AG20443 (cell line): Measurements from ENCODE around the gene FAM240B.

Source experiments
- DNase-seq: peaks from one replicate; pipeline ENCODE4 v3.0.0; 2012; ENCODE audit warnings: low spot score, mixed read lengths

FAM240B gene

DNA sequence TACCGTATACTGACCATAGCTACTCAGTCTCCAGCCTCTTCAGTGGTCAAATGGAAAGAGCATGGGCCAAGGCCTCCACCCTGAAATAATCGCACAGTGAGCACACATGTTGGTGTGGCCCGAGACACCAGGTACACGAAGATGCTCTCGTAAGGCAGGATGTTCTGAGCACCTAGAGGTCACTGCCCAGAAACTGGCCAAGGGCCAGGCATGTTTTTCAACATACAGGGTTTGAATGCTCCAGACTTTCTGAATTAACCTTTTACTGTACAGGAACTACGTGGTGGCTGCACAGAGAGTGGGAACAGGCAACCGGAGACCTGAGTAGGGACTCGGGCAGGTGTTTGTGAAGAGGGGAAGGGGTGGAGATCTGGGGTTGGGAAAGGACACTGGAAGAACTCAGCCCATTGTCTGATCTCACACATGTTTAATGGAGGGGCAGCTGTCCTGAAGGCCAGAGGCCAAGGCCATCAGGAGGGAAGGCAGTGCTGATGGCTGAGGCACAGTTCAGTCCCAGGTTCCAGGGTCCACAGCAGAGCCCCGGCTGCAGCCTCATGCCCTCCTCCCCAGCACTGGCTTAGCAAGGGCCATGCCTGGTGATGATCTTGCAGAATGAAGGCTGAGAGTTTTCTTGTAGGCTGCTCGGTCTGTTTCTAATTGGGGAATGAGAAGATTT lies 51.0 kb downstream of the FAM240B start:
- no peak for DNase-seq

- no peak for DNase-seq
Observed at GRCh38 chr9:38662763-38663593, 57.0 kb downstream of the FAM240B start.

DNA sequence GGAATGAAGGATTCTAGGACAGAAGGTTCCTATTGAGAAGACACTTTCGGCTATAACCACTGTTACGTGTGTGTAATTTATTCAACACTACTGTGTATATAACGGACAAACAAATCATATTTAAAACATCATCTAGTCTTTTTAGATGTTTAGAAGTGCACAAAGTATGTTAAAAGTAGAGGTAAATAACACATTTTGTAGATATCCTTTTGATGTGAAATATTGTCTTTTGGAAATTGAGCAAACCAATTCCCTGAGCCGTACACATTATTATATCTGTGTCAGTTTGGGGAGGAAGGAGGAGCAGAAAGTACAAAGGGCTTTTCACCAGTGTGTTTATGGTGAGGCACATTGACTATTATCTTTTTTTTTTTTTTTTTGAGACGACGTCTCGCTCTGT lies 60.4 kb downstream of the FAM240B start:
- no peak for DNase-seq

GRCh38 chr9:38656896-38657295 lies 63.0 kb downstream of the FAM240B start:
- DNase-seq: no peak

- DNase-seq: no peak
Observed at GRCh38 chr9:38652486-38652885, 67.4 kb downstream of the FAM240B start.

GRCh38 chr9:38652044-38652443 lies 67.9 kb downstream of the FAM240B start:
- DNase-seq: no peak

DNA sequence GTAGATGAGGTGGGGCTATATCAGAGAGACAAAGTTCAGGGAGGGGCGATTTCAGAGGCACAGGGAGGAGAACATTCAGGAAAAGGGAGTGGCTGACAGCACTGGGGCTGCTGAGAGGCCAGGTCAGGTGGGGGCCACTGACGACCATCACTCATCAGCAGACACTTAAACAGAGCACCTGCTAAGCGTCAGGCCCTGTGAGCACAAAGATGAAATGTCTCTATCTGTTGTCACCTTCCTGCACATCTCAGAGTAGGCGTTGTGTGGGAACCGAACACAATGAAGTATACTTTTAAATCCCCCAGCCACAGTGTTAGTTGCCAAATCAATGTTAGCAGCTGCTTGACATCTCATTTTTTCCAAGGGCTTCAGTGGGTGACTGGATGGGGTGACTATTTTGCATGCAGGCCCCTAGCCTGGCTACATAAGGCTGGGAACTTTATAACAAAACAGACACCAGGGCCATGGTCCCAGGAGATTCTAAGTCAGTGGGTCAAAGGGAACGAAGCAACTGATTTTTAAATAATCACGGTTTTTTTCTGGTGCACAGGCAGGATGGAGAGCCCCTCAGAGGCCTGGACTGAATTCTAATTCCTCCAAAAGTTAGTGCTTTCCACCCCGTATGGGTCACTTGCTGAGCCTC lies 68.4 kb downstream of the FAM240B start:
- no peak for DNase-seq

DNA sequence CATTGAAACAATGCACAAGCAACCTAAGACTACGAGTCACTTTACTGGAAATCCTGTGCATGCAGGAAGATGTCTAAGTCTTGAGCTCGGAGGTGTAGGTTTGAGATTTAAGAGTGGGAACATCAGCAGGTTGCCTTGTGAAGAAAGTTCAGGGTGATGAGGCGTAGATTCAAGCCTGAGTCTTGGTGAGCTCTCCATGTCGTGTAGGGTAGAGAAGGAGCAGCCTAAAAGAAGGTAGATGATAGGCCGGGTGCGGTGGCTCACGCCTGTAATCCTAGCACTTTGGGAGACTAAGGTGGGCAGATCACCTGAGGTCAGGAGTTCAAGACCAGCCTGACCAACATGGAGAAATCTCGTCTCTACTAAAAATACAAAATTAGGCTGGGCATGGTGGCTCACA lies 69.4 kb downstream of the FAM240B start:
- DNase-seq: no peak

DNA sequence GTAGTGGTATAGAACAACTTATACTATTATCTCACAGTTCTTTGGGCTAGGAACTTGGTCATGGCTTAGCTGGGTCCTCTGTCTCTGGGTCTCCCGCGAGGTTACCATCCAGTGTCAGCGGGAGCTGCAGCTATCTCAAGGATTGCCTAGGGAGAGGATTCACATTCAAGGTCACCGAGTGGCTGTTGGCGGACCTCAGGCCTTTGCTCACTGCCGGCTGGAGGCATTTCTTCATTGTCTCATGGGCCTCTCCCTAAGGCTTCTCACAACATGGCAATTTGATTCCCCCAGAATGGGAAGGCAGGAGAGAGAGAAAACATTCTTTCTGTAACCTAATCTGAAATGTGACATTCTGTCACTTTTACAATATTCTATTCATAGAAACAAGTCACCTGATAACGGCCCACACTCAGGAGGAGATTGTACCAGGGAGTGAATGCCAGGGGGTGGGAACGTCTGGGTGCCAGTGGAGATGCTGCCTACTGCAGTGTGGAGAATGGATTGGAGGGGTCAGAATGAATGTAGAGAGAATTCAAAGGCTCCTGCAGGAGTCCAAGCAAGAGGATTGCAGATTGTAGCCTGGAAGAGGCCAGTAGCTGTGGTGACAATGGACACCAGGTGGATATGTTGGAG lies 70.1 kb downstream of the FAM240B start:
- DNase-seq: no peak

GRCh38 chr9:38644601-38645000 lies 75.3 kb downstream of the FAM240B start:
- no peak for DNase-seq
